Skeletal muscle tissue (tissue), 4 donors: ENCODE results near the gene GNG14. TPM values are rescaled to one million over a fixed set of nuclear protein-coding genes. Genes with fewer than 3 reads are reported as not detected.
A peak's percentile ranks its signal among the peaks of the same experiment; 100 is the strongest.
"Not testable (repeated sequence)": the region's sequence is repeated elsewhere in the genome, so short reads cannot be mapped to it uniquely, and the experiment has no call there.

Source experiments
- H3K27ac ChIP-seq: one replicate; pipeline ENCODE4 v1.7.0; 2013; ENCODE audit warnings: mild to moderate bottlenecking, low read depth, low read length, inconsistent platforms
- H3K27me3 ChIP-seq, 3 donors: one replicate each; pipeline ENCODE4 v1.7.0; 2013; ENCODE audit warnings: low read length in 3 of 3; ENCODE audit not compliant: control insufficient read depth in 3 of 3, insufficient read depth in 3 of 3
- H3K36me3 ChIP-seq, 3 donors: one replicate each; pipeline ENCODE4 v1.7.0; 2013; ENCODE audit warnings: low read length in 3 of 3; ENCODE audit not compliant: control insufficient read depth in 3 of 3, insufficient read depth in 3 of 3
- H3K4me1 ChIP-seq, 3 donors: one replicate each; pipeline ENCODE4 v1.7.0; 2013; ENCODE audit warnings: low read length in 3 of 3, mild to moderate bottlenecking in 3 of 3; ENCODE audit not compliant: control insufficient read depth in 3 of 3, insufficient read depth in 3 of 3
- H3K4me3 ChIP-seq, 3 donors: one replicate each; pipeline ENCODE4 v1.7.0; 2013; ENCODE audit warnings: low read length in 3 of 3
- H3K9ac ChIP-seq, 3 donors: one replicate each; pipeline ENCODE4 v1.7.0; 2013; ENCODE audit warnings: low read length in 3 of 3, mild to moderate bottlenecking in 3 of 3, moderate library complexity in 2 of 3, low read depth in 1 of 3
- H3K9me3 ChIP-seq, 3 donors: one replicate each; pipeline ENCODE4 v1.7.0; 2013; ENCODE audit warnings: low read length in 3 of 3; ENCODE audit not compliant: control insufficient read depth in 3 of 3
- total RNA-seq: library from RNA; depleted of rRNA; stranded (reverse); fragments of >200 nt; gene quantifications from one replicate; pipeline ENCODE4 v1.2.3, GENCODE V29; 2014
- donor health status: Osteomylitis.

GNG14 gene
- total RNA-seq, 1 donor from 2014 or later, result not detected

- H3K9me3 ChIP-seq, result no peaks in the 10 kb centered on the region
- peaks cover 0 to 2% (median 0%) of the 10 kb centered on the region in 3 donors for H3K36me3 ChIP-seq
- H3K4me3 ChIP-seq, result no peak overlapping the region
- no peak overlapping the region for H3K9ac ChIP-seq
- H3K27me3 ChIP-seq, result no peaks in the 10 kb centered on the region
- H3K27ac ChIP-seq, result no peak overlapping the region
- H3K4me1 ChIP-seq, result no peaks in the 10 kb centered on the region
Measured at GRCh38 chr19:12689581-12690216, 1.9 kb downstream of the GNG14 start.

- Histone ChIP-seq H3K36me3 (peaks cover 0 to 2% (median 0%) of the 10 kb centered on the region in 3 donors), H3K27me3 (no peaks in the 10 kb centered on the region), H3K4me1 (peaks cover 14 to 20% (median 17%) of the 10 kb centered on the region in 3 donors), H3K4me3 (no peak overlapping the region), H3K9ac (no peak overlapping the region), H3K9me3 (no peaks in the 10 kb centered on the region), H3K27ac (no peak overlapping the region)
Measured at GRCh38 chr19:12692960-12693359, 5.2 kb downstream of the GNG14 start.

GRCh38 chr19:12694641-12695040 is 6.8 kb downstream of the GNG14 start:
- peaks cover 0 to 4% (median 2%) of the 10 kb centered on the region in 3 donors for H3K36me3 ChIP-seq
- H3K9ac ChIP-seq, result no peak overlapping the region
- no peak overlapping the region for H3K4me3 ChIP-seq
- no peak overlapping the region for H3K27ac ChIP-seq
- no peaks in the 10 kb centered on the region for H3K9me3 ChIP-seq
- H3K27me3 ChIP-seq, result no peaks in the 10 kb centered on the region
- H3K4me1 ChIP-seq, result peaks cover 14 to 20% (median 17%) of the 10 kb centered on the region in 3 donors

GRCh38 chr19:12695096-12695495 is 7.3 kb downstream of the GNG14 start:
- Histone ChIP-seq H3K4me1 (peaks cover 14 to 20% (median 17%) of the 10 kb centered on the region in 3 donors), H3K4me3 (no peak overlapping the region), H3K36me3 (peaks cover 3 to 5% (median 4%) of the 10 kb centered on the region in 3 donors), H3K9me3 (no peaks in the 10 kb centered on the region), H3K9ac (no peak overlapping the region), H3K27ac (no peak overlapping the region), H3K27me3 (no peaks in the 10 kb centered on the region)

GRCh38 chr19:12695514-12695913 is 7.7 kb downstream of the GNG14 start:
- Histone ChIP-seq H3K9me3 (no peaks in the 10 kb centered on the region), H3K36me3 (peaks cover 5 to 7% (median 6%) of the 10 kb centered on the region in 3 donors), H3K27ac (no peak overlapping the region), H3K4me3 (peak overlapping the region; percentile 61 to 92 (median 82)), H3K4me1 (peaks cover 14 to 20% (median 17%) of the 10 kb centered on the region in 3 donors), H3K27me3 (no peaks in the 10 kb centered on the region), H3K9ac (peak overlapping the region in 2 of 3 donors; percentile 68)

- H3K9me3 ChIP-seq, result no peaks in the 10 kb centered on the region
- peak overlapping the region; percentile 80 to 95 (median 86) for H3K9ac ChIP-seq
- no peaks in the 10 kb centered on the region for H3K27me3 ChIP-seq
- peaks cover 9 to 11% (median 11%) of the 10 kb centered on the region in 3 donors for H3K36me3 ChIP-seq
- H3K4me1 ChIP-seq, result peaks cover 14 to 20% (median 17%) of the 10 kb centered on the region in 3 donors
- H3K27ac ChIP-seq, result no peak overlapping the region
- H3K4me3 ChIP-seq, result peak overlapping the region; percentile 82 to 98 (median 92)
Measured at GRCh38 chr19:12695997-12696365, 8.2 kb downstream of the GNG14 start.

- Histone ChIP-seq H3K36me3 (peaks cover 16 to 18% (median 17%) of the 10 kb centered on the region in 3 donors), H3K4me1 (peaks cover 14 to 20% (median 17%) of the 10 kb centered on the region in 3 donors), H3K4me3 (peak within 1 kb of the TSS; percentile 82 to 98 (median 92)), H3K9ac (peak within 1 kb of the TSS; percentile 80 to 95 (median 86)), H3K27me3 (no peaks in the 10 kb centered on the region), H3K9me3 (no peaks in the 10 kb centered on the region), H3K27ac (peak within 1 kb of the TSS; percentile 75)
Measured at GRCh38 chr19:12696366-12697335, 8.9 kb downstream of the GNG14 start, which contains the start of gene FBXW9. TSS of gene FBXW9 (minus strand) at chr19:12696631. CDS start at chr19:12696581, 50 bp downstream.

GRCh38 chr19:12697425-12697824 is 9.6 kb downstream of the GNG14 start:
- peaks cover 14 to 20% (median 17%) of the 10 kb centered on the region in 3 donors for H3K4me1 ChIP-seq
- H3K9ac ChIP-seq, H3K27ac ChIP-seq, H3K9me3 ChIP-seq, H3K27me3 ChIP-seq: not testable (repeated sequence)
- H3K36me3 ChIP-seq, result peaks cover 20 to 24% (median 22%) of the 10 kb centered on the region in 3 donors
- peak overlapping the region in 1 of 3 donors; percentile 92 for H3K4me3 ChIP-seq

GRCh38 chr19:12698138-12698537 is 10.3 kb downstream of the GNG14 start:
- peaks cover 27 to 31% (median 30%) of the 10 kb centered on the region in 3 donors for H3K36me3 ChIP-seq

More at GRCh38 chr19:12698138-12698537, 10.3 kb downstream of the GNG14 start:
- Histone ChIP-seq H3K4me1 (peaks cover 14 to 20% (median 17%) of the 10 kb centered on the region in 3 donors), H3K27me3 (no peaks in the 10 kb centered on the region), H3K9ac (no peak overlapping the region), H3K4me3 (no peak overlapping the region), H3K9me3 (no peaks in the 10 kb centered on the region), H3K27ac (no peak overlapping the region)
